GM21723 (cell line): ENCODE measurements around the gene UFSP1.
"Not testable (repeated sequence)": the region's sequence is repeated elsewhere in the genome, so short reads cannot be mapped to it uniquely, and the experiment has no call there.

Source experiments
- ATAC-seq: cut with Tn5 transposase; IDR thresholded peaks from one replicate; pipeline ENCODE4 v1.9.1; 2021; ENCODE audit warnings: mild to moderate bottlenecking, moderate library complexity; ENCODE audit not compliant: unreplicated experiment

UFSP1 gene

GRCh38 chr7:100888988-100889750, at the start of gene UFSP1:
Gene UFSP1 (minus strand): TSS chr7:100889715. CDS start chr7:100889271, 444 bp downstream.
- ATAC-seq, result peak; percentile 26

DNA sequence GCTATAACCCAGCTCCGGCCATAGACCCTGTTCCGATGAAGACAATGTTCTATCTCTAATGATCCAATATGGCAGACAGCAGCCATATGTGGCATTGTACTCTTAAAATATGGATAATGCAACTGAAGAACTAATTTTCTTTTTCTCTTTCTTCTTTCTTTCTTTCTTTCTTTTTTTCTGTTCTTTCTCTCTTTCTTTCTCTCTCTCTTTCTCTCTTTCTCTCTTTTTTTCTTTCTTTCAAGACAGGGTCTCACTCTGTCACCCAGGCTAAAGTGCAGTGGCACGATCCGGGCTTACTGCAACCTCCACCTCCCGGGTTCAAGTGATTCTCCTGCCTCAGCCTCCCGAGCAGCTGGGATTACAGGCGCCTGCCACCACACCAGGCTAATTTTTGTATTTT, 46.7 kb upstream of the UFSP1 start:
- not testable (repeated sequence) for ATAC-seq

DNA sequence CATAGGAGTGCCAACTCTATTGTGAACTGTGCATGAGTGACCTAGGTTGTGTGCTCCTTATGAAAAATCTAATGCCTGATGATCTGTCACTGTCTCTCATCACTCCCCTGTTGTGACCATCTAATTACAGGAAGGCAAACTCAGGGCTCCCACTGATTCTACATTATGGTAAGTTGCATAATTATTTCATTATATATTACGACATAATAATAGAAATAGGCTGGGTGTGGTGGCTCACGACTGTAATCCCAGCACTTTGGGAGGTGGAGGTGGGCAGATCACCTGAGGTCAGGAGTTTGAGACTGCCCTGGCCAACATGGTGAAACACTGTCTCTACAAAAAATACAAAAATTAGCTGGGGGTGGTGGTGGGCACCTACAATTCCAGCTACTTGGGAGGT, 45.9 kb upstream of the UFSP1 start:
- ATAC-seq, result not testable (repeated sequence)

- no peak for ATAC-seq
These were observed 44.2 kb upstream of the UFSP1 start for GRCh38 chr7:100933734-100934133.

GRCh38 chr7:100929808-100930174, 40.3 kb upstream of the UFSP1 start:
- no peak for ATAC-seq

DNA sequence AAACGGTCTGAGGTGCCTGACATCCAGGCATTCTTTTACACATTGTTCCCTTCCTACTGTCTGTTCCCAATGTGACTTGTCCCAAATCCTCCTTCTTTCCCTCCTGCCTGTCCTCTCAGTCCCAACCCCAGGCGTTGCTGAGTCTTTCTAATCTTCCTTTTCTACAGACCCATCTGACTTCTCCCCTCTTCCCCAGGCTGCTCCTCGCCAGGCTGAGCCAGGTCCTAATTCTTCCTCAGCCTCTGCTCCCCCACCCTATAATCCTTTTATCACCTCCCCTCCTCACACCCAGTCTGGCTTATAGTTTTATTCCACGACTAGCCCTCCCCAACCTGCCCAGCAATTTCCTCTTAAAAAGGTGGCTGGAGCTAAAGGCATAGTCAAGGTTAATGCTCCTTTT, 34.1 kb upstream of the UFSP1 start:
- ATAC-seq, result not testable (repeated sequence)

GRCh38 chr7:100921039-100921438, 31.5 kb upstream of the UFSP1 start:
- ATAC-seq, result no peak

DNA sequence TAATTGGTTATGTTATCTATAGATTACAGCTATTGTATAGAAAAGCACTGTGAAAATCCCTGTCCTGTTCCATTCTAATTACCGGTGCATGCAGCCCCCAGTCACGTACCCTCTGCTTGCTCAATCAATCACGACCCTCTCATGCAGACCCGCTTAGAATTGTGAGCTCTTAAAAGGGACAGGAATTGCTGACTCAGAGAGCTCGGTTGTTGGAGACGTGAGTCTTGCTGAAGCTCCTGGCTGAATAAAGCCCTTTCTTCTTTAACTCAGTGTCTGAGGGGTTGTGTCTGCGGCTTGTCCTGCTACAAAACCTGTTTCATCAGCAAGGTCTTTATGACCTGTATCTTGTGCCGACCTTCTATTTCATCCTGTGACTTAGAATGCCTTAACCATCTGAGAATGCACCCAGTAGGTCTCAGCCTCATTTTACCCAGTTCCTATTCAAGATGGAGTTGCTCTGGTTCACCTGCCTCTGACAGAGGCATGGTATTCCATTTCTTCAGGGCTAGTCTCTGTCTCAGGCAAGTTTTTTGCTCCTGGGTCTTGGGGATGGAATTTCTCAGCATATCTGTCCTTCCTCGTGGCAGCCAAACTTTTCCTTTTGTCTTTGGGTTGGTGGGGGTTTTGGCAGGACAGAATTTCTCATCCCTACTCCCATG, 30.4 kb upstream of the UFSP1 start:
- ATAC-seq, result not testable (repeated sequence)

- ATAC-seq, result not testable (repeated sequence)
These were observed 29.8 kb upstream of the UFSP1 start for GRCh38 chr7:100919335-100919734.

DNA sequence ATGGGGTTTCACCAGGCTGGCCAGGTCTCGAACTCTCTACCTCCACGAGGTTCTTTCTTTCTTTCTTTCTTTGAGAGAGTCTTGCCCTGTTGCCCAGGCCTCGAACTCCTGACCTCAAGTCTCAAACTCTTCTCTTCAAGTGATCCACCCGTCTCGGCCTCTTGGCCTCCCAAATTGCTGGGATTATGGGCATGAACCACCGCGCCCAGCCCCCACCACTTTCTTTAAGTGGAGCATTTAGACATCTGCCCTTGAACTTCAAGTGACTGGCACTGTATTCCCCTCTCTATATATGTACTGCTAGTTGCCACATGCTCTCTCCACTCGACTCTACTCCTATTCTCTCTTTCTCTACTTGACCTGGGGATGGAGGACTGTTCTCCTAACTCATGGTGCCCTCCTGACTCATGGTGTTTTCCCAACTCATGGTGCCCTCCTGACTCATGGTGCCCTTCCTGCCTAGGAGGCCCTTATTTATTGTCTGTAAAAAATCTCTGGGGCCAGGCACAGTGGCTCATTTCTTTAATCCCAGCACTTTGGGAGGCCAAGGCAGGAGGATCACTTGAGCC, 25.4 kb upstream of the UFSP1 start:
- ATAC-seq, result no peak

- no peak for ATAC-seq
These were observed 24.8 kb upstream of the UFSP1 start for GRCh38 chr7:100914208-100914878.

GRCh38 chr7:100911484-100911883, 22.0 kb upstream of the UFSP1 start:
- ATAC-seq, result no peak

DNA sequence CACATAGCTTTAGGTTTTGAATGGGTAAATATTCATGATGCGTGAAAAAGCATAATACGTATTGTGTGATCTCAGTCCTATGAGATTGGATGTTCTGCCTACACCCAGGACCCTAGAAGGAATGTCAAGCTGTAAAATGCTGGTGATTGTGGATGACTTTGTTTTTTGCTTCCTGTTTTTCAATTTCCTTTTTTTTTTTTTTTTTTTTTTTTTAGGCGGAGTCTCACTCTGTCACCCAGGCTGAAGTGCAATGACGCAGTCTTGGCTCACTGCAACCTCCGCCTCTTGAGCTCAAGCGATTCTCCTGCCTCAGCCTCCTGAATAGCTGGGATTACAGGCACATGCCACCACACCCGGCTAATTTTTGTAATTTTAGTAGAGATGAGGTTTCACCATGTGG, 20.9 kb upstream of the UFSP1 start:
- ATAC-seq, result not testable (repeated sequence)

DNA sequence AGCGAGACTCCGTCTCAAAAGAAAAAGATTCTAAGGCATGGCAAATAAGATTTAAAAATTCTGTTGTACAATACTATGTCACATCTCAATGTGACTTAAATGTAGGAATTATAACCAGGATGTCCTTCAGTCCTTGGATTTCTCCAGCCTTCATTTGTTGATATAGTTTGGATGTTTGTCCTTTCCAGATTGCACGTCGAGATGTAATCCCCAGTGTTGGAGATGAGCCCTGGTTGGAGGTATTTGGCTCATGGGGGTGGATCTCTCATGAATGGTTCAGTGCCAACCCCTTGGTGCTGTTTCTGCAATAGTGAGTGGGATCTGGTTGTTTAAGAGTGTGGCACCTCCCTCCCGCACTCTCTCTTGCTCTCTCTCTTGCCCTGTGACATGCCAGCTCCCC, 19.0 kb upstream of the UFSP1 start:
- ATAC-seq, result no peak

DNA sequence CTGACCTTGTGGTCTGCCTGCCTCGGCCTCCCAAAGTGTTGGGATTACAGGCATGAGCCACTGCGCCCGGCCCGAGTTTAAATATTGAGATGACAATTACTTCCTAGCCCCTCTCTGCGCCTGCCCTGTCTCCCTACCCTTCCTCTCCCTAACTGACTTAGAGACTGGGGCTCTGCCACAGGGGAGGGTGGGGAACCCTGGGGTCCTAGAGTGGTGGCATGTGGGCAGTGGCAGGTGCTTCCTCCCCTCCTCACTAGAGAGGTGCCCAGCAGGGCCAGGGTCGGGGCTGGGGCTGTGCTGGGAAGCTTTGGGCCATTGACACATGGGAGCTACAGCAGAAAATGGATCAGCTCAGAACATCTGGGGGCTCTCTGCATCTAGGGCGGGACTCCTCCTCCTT, 13.1 kb upstream of the UFSP1 start:
- ATAC-seq, result no peak

DNA sequence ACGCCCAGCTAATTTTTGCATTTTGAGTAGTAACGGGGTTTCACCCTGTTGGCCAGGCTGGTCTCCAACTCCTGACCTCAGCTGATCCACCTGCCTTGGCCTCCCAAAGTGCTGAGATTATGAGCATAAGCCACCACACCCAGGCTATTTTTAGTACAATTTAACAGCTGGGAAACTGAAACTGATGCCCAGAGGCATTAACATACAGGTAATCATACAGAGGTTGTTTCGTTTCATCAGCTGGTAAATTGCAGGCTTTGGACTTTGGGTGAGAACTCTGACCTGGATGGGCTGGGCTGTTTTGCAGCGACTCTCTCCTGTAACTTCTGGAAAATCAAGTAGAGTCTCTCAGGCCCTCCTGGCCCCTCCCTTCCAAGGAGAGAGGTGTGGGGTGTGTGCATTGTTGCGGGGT, 12.4 kb upstream of the UFSP1 start:
- ATAC-seq, result no peak

GRCh38 chr7:100900978-100901377, 11.5 kb upstream of the UFSP1 start:
- no peak for ATAC-seq

GRCh38 chr7:100899432-100899831, 9.9 kb upstream of the UFSP1 start:
- ATAC-seq, result no peak

DNA sequence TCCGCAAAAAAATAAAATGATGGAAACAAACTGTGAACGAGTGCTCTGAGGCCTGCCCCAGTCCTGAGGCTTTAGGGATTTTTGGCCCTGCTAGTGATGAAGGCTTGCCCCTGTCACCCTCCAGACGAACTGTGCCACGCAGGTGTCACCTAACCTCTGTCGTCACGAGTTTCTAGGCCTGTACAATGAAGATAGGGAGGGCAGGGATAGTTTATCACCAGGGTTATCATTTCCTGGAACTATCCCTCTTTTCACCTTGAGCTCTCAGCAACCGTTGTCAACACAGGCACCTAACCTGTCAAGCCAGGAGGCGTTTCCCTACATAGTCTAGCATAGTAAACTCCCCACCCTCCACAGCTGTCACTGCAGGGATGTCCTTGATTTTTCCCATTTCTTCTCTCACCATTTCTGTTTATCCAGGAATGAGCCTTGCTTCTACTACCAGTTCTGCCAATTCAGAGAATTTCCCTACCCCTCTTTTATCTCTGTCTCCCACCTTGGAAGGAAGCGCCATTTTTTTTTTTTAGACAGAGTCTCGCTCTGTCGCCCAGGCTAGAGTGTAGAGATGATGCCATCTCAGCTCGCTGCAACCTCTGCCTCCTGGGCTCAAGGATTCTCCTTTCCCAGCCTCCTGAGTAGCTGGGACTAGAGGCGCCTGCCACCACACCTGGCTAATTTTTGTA, 8.4 kb upstream of the UFSP1 start:
- ATAC-seq, result no peak

DNA sequence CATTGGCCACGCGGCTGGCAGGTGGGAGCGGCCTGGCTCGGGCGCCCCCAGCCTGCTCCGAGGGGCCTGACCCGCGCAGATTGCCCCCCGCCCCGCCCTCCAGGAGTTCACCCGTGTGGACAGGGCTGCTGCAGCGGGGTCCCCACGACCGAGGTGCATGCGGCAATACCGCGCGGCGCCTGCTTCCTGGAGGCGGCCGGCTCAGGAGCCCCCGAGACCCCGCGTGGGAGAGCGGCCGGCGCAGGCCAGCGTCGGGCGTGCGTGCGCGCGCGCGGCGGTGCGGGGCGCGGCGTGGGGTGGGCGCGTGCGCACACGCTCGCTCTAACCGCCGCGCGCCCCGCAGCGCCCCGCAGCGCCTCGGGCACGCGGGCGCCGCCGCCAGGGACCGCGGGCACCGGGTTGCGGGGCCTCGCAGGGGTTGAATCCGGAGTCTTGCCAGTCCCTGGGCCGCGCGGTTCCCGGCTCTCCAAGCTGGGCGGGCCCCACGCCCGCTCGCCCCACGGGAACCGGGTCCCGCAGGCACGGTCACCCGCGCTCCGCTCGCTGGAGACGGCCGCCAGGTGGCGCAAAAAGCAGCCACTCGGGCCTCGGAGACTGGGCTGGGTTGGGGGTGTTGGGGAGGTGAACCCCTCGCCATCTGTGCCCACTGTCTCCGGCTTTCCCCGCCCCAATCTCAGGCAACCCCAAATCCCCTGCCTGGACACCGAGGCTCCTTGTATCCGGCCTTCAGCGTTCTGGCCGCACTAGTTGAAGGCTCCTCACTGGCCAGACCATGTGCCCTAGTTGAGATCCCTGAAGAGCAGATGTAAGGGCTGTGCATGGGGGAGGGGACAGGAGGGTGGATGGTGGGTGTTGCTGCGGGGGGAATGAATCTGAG, 7.5 kb upstream of the UFSP1 start:
- ATAC-seq, result no peak
